HepG2 (cell line): Measurements from ENCODE around the gene SLC13A3. TPM values are rescaled to one million over a fixed set of nuclear protein-coding genes. Genes with fewer than 3 reads are reported as not detected.
A peak's percentile ranks its signal among the peaks of the same experiment; 100 is the strongest.

Source experiments
- CHCHD3 ChIP-seq: sonication (generic); formaldehyde crosslinking; IDR thresholded peaks from 2 replicates; pipeline ENCODE4 v1.8.0; 2022; ENCODE audit warnings: mild to moderate bottlenecking, missing genetic modification reagents, moderate library complexity
- IRX3 ChIP-seq: sonication (generic); formaldehyde crosslinking; IDR thresholded peaks from 2 replicates; pipeline ENCODE4 v1.8.1; 2023; ENCODE audit warnings: mild to moderate bottlenecking, low read depth, missing genetic modification reagents, borderline replicate concordance
- KLF15 ChIP-seq: sonication (generic); formaldehyde crosslinking; IDR thresholded peaks from 2 replicates; pipeline ENCODE4 v1.8.1; 2023; ENCODE audit warnings: borderline replicate concordance, mild to moderate bottlenecking, inconsistent platforms, missing genetic modification reagents, mixed read lengths
- MAZ ChIP-seq, 2 experiments: sonication (generic) in 1 of 2; formaldehyde crosslinking in 1 of 2; IDR thresholded peaks; 2 replicates each; pipeline versions ENCODE4 v1.5.0 to v1.6.1; 2012 to 2020; ENCODE audit warnings: low read depth in 2 of 2, mild to moderate bottlenecking in 2 of 2, borderline replicate concordance in 1 of 2, improper control_type of control experiment in 1 of 2, low read length in 1 of 2, missing genetic modification reagents in 1 of 2, moderate library complexity in 1 of 2
- SP4 ChIP-seq: sonication (generic); formaldehyde crosslinking; IDR thresholded peaks from 2 replicates; pipeline ENCODE4 v1.8.1; 2023; ENCODE audit warnings: mild to moderate bottlenecking, missing genetic modification reagents
- THAP9 ChIP-seq: sonication (generic); formaldehyde crosslinking; IDR thresholded peaks from 2 replicates; pipeline ENCODE4; 2020; ENCODE audit warnings: missing genetic modification reagents, mild to moderate bottlenecking, borderline replicate concordance
- ZBTB25 ChIP-seq: IDR thresholded peaks from 2 replicates; pipeline ENCODE4 v1.6.1; 2018; ENCODE audit warnings: missing genetic modification reagents
- ZNF543 ChIP-seq: sonication (generic); formaldehyde crosslinking; IDR thresholded peaks from 2 replicates; pipeline ENCODE4 v1.4.0; 2020; ENCODE audit warnings: mild to moderate bottlenecking, missing genetic modification reagents
- ZNF576 ChIP-seq: sonication (generic); formaldehyde crosslinking; IDR thresholded peaks from 2 replicates; pipeline ENCODE4 v1.4.0; 2020; ENCODE audit warnings: mild to moderate bottlenecking, missing genetic modification reagents
- ZNF607 ChIP-seq: sonication (generic); formaldehyde crosslinking; IDR thresholded peaks from 2 replicates; pipeline ENCODE4 v1.5.1; 2020; ENCODE audit warnings: missing genetic modification reagents, mild to moderate bottlenecking, borderline replicate concordance
- ZNF747 ChIP-seq: sonication (generic); formaldehyde crosslinking; IDR thresholded peaks from 2 replicates; pipeline ENCODE4 v1.8.1; 2023; ENCODE audit warnings: missing genetic modification reagents, mild to moderate bottlenecking, borderline replicate concordance
- ZNF788 ChIP-seq: sonication (generic); formaldehyde crosslinking; IDR thresholded peaks from 2 replicates; pipeline ENCODE4 v1.5.0; 2020; ENCODE audit warnings: mild to moderate bottlenecking, missing genetic modification reagents, borderline replicate concordance
- polyA plus RNA-seq, 8 experiments: library from polyadenylated mRNA; depleted of rRNA in 3 of 8; stranded (reverse) in 7 of 8; unstranded in 1 of 8; fragments of >200 nt; fragmentation: Illumina TruSeq in 4 of 8; extraction: Trizol in 4 of 8; gene quantifications; 2 replicates each; pipeline versions ENCODE4 v1.2.1 to v1.2.3, GENCODE V29; 2011 to 2016; ENCODE audit warnings: low read depth in 4 of 8, missing spikeins in 1 of 8, mixed read lengths in 1 of 8; ENCODE audit not compliant: insufficient read depth in 1 of 8
- total RNA-seq, 5 experiments: library from RNA; depleted of rRNA; stranded (reverse); fragments of >200 nt; fragmentation: Illumina TruSeq; extraction: Trizol; gene quantifications; 2 replicates each; pipeline ENCODE4 v1.2.3, GENCODE V29; 2016; ENCODE audit warnings: low read depth in 1 of 5

SLC13A3 gene
- total and polyA plus RNA-seq, 2 of the 13 experiments (the other 11 are each of a cell fraction or from before 2014, with no cell fraction given): 66.5 to 76.0 TPM

- TF ChIP-seq ZBTB25 (CRISPR knock-in tag) (no peak), ZNF607 (0 out of 2 replicates have a peak, but pooled peaks have one; percentile 18), ZNF788 (CRISPR knock-in tag) (0 out of 2 replicates have a peak, but pooled peaks have one; percentile 16), THAP9 (CRISPR knock-in tag) (0 out of 2 replicates have a peak, but pooled peaks have one; percentile 43), MAZ (IDR thresholded peaks at IDR 0.05; ENCODE audit: borderline replicate concordance, low read depth, low read length) (no peak), MAZ (CRISPR knock-in tag; IDR thresholded peaks at IDR 0.05; ENCODE audit: low read depth) (0 out of 2 replicates have a peak, but pooled peaks have one; percentile 6), IRX3 (no peak), CHCHD3 (0 out of 2 replicates have a peak, but pooled peaks have one; percentile 37), KLF15 (0 out of 2 replicates have a peak, but pooled peaks have one; percentile 25), ZNF543 (CRISPR knock-in tag) (no peak), SP4 (CRISPR knock-in tag) (0 out of 2 replicates have a peak, but pooled peaks have one; percentile 10), ZNF576 (CRISPR knock-in tag) (peak; percentile 56; the same call in 1 of the 2 replicates), ZNF747 (CRISPR knock-in tag) (peak; percentile 30; the same call in 1 of the 2 replicates)
Measured at GRCh38 chr20:46562009-46562372, 89.3 kb downstream of the SLC13A3 start (continued).
